Activated CD4-positive, alpha-beta T cell treated with anti-CD3 and anti-CD28 coated beads, Interleukin-2, amount 50 U/mL, for 48 hours (primary cell): ENCODE measurements around the gene HMGN4.
A peak's percentile ranks its signal among the peaks of the same experiment; 100 is the strongest.

Experiments
- DNase-seq, 2 experiments: peaks; one replicate each; pipeline ENCODE4 v3.0.0-alpha.2; 2020

Gene HMGN4

GRCh38 chr6:26553264-26553634, 15.1 kb downstream of the HMGN4 start:
- peak; percentile 79 to 83 for DNase-seq

GRCh38 chr6:26553635-26554446, 15.7 kb downstream of the HMGN4 start:
- DNase-seq: peak; percentile 82 to 88

GRCh38 chr6:26554447-26554696, 16.2 kb downstream of the HMGN4 start:
- DNase-seq: no peak

GRCh38 chr6:26554697-26555504, 16.7 kb downstream of the HMGN4 start:
- DNase-seq: peak; percentile 77 to 81

- DNase-seq: no peak
These were observed 17.5 kb downstream of the HMGN4 start for GRCh38 chr6:26555505-26556262.

- peak; percentile 55 to 72 for DNase-seq
These were observed 18.3 kb downstream of the HMGN4 start for GRCh38 chr6:26556263-26557070.

- no peak for DNase-seq
These were observed 23.6 kb downstream of the HMGN4 start for GRCh38 chr6:26561533-26562466.

- no peak for DNase-seq
These were observed 25.3 kb downstream of the HMGN4 start for GRCh38 chr6:26563488-26563887.

- DNase-seq: peak; percentile 99
These were observed 30.7 kb downstream of the HMGN4 start for GRCh38 chr6:26568601-26569432.

GRCh38 chr6:26569433-26569764, 31.2 kb downstream of the HMGN4 start:
- no peak for DNase-seq

GRCh38 chr6:26570027-26570809, 32.1 kb downstream of the HMGN4 start:
- no peak for DNase-seq

- DNase-seq: peak; percentile 63 to 65
These were observed 33.6 kb downstream of the HMGN4 start for GRCh38 chr6:26571592-26572296.

- DNase-seq: no peak
These were observed 37.4 kb downstream of the HMGN4 start for GRCh38 chr6:26575494-26575939.

- DNase-seq: no peak
These were observed 38.3 kb downstream of the HMGN4 start for GRCh38 chr6:26576407-26576843.

GRCh38 chr6:26576929-26577719, 39.0 kb downstream of the HMGN4 start:
- DNase-seq: peak; percentile 85 to 88

- DNase-seq: no peak
These were observed 39.5 kb downstream of the HMGN4 start for GRCh38 chr6:26577720-26578072.

- no peak for DNase-seq
These were observed 40.1 kb downstream of the HMGN4 start for GRCh38 chr6:26578279-26578678.

GRCh38 chr6:26578741-26579140, 40.6 kb downstream of the HMGN4 start:
- no peak for DNase-seq
